ENCODE data around the gene GALNT10. TPM values are rescaled to one million over a fixed set of nuclear protein-coding genes. Genes with fewer than 3 reads are reported as not detected.

The GALNT10 gene
- total RNA-seq, 1 donor = 46.5 TPM

DNA sequence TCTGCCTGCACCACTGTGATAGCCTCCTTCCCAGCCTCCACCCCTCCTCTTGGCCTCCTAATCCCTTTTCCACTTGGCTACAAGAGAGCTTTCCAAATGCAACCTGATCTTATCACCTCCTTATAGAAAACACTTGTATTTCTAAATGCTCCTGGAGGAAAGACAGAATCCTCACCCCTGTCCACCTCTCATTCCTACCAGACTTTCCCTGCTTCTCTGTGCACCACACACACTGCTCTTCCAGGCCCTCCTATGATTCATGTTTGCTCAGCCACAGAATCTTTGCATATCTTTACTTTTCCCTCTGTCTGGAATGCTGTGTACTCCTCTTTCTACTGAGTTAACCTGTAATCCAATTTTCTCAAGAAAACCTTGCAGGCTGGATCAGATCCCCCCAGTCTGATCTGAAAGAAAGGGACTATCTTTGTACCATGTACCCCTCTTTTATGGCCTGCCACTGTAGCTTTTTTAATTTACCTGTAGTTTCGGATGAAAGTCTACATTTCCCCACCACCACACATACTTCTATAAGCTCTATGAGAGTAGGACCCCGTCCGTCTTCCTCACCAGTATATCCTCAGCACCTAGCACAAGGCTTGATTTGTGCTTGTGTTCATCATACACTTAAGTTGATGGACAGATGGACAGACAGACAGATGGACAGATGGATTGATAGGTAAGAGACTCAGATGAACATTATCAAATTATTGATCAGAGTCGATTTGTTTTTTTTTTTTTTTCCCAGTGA lies 95.3 kb downstream of the GALNT10 start:
- H3K4me3 ChIP-seq (ENCODE audit: low read depth, low read length) = no peak overlapping the region
- peak; percentile 95 for DNase-seq (ENCODE audit: low read depth)
- TF ChIP-seq, protein P1, sequence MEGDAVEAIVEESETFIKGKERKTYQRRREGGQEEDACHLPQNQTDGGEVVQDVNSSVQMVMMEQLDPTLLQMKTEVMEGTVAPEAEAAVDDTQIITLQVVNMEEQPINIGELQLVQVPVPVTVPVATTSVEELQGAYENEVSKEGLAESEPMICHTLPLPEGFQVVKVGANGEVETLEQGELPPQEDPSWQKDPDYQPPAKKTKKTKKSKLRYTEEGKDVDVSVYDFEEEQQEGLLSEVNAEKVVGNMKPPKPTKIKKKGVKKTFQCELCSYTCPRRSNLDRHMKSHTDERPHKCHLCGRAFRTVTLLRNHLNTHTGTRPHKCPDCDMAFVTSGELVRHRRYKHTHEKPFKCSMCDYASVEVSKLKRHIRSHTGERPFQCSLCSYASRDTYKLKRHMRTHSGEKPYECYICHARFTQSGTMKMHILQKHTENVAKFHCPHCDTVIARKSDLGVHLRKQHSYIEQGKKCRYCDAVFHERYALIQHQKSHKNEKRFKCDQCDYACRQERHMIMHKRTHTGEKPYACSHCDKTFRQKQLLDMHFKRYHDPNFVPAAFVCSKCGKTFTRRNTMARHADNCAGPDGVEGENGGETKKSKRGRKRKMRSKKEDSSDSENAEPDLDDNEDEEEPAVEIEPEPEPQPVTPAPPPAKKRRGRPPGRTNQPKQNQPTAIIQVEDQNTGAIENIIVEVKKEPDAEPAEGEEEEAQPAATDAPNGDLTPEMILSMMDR (IDR thresholded peaks at IDR 0.05; ENCODE audit: insufficient read depth, low read length) = no peak

DNA sequence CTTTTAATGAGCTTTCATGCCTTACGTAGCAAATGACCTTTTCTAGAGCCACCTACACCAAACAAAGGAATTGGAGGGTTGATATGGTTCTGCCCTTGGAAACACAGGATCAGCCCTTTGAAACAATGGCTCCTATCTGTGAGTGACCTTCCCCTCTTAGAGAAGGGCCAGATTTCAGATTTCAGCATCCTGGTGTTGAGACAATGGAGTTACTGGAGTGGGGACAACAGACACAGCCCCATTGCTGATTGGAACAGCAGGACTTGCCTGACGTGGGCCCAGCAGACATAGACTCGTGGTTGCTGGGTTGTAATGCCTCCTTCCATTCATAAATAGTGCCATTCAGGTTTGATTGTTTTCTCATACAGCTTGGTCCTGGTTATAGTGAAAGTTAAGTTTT lies 96.0 kb downstream of the GALNT10 start:
- no peak for DNase-seq (ENCODE audit: low read depth)
- H3K4me3 ChIP-seq (ENCODE audit: low read depth, low read length) = no peak overlapping the region
- TF ChIP-seq, protein P1 (IDR thresholded peaks at IDR 0.05; ENCODE audit: insufficient read depth, low read length) = no peak

DNA sequence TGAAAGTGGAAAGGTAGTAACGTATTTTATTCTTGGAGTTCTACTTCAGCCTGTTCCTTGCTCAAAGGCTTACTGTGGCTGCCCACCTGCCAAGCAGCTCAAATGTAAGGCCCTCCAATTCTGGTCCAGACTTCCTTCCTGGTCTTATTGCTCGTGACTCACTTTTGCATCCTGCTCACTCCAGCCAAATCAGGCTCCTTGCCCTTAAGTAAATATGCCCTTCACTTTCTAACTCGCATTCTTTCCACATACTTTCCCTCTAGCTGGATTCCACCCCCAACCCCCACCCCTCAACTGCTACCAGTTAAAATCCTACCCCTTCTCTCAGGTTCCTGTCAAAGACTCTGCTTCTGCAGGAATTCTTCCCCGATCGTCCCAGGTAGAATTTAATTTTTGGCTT lies 96.6 kb downstream of the GALNT10 start:
- peak; percentile 89 for DNase-seq (ENCODE audit: low read depth)
- H3K4me3 ChIP-seq (ENCODE audit: low read depth, low read length) = no peak overlapping the region
- TF ChIP-seq, protein P1 (IDR thresholded peaks at IDR 0.05; ENCODE audit: insufficient read depth, low read length) = no peak

DNA sequence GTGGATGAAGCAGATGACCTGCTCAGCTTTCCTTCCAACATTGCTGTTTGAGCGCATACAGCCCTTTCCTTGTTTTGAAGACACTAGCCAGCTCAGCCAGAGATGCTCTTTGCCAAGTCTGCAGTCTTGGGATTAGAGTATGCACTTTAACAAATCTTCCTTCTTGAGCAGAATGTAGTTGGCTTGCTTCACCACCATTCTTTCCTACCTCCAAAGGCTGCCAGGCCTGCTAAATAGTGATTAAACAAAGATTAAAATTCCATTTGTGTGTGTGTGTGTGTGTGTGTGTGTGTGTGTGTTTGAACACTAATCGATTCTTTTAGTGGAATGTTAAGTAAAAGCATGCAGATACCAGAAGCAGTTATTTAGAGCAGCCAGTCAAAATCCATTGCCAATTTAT lies 97.6 kb downstream of the GALNT10 start:
- peak; percentile 95 for DNase-seq (ENCODE audit: low read depth)
- TF ChIP-seq, protein P1 (IDR thresholded peaks at IDR 0.05; ENCODE audit: insufficient read depth, low read length) = no peak
- no peak overlapping the region for H3K4me3 ChIP-seq (ENCODE audit: low read depth, low read length)

DNA sequence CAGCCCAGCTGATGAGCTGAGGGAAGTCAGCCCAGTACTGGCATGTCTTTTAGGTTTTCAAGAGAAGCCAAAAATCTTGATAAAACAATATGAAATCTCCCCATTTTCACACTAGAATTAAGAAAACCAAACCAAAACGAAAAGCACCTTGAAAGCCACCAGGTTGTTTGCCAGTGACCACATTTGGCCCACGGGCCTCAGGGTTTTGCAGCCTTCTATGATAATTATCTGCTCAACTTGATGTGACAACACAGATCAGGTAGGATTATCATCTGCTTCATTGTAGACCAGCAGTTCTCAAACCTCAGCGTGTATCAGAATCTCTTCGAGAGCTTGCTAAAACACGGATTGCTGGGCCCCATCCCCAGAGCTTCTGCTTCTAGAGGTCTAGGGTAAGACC lies 101.4 kb downstream of the GALNT10 start:
- TF ChIP-seq, protein P1 (IDR thresholded peaks at IDR 0.05; ENCODE audit: insufficient read depth, low read length) = no peak
- no peak for DNase-seq (ENCODE audit: low read depth)
- no peak overlapping the region for H3K4me3 ChIP-seq (ENCODE audit: low read depth, low read length)

DNA sequence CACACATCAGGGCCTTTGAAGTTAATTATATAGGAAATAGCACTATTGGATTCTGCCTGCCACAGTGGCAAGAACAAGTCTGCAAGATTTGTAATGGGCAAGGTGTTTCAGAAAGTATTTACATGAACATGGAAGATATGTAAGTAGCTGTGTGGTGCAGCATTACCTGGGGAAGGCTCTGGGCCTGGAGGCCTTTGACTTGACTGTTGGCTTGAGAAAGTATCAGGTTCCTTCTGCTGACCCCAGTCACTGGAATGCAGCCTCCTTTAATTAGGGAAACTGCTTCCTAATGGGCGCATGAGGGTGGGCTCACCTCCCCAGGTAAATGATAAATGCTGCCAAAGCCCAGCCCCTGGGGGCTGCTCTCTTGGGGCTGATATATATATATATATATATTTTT lies 102.7 kb downstream of the GALNT10 start:
- TF ChIP-seq, protein P1 (IDR thresholded peaks at IDR 0.05; ENCODE audit: insufficient read depth, low read length) = no peak
- no peak for DNase-seq (ENCODE audit: low read depth)
- H3K4me3 ChIP-seq (ENCODE audit: low read depth, low read length) = no peak overlapping the region

DNA sequence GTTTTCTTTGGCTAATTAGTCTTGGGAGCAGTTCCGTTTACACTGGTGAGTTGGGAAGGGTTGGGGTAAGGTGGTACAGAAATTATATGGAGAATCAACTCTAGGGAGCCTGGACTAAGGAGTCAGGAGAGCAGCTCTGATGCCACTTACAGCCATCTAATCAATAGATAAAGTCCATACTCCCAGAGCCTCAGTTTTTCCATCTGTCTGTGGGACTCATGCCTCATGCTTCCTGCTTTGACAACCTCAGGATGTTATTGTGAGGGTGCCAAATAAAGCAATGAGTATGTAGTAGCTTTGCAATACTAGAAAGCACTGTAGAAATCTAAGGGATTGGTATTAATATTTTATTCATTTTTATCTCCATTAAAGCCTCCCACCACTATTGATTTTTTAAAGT lies 105.0 kb downstream of the GALNT10 start:
- no peak overlapping the region for H3K4me3 ChIP-seq (ENCODE audit: low read depth, low read length)
- TF ChIP-seq, protein P1 (IDR thresholded peaks at IDR 0.05; ENCODE audit: insufficient read depth, low read length) = no peak
- DNase-seq (ENCODE audit: low read depth) = no peak

Data from fibroblast of the aortic adventitia (primary cell).